SKM-1 treated with dmso at 0.1 percent for 144 hours (cell line): ENCODE results near the gene SPTBN4.
"Not testable (repeated sequence)": the region's sequence is repeated elsewhere in the genome, so short reads cannot be mapped to it uniquely, and the experiment has no call there.

Experiments
- DNase-seq: peaks from one replicate; lab custom pipeline; 2025; ENCODE audit not compliant: unreplicated experiment; lab: John Stamatoyannopoulos, UW

The SPTBN4 gene

DNA sequence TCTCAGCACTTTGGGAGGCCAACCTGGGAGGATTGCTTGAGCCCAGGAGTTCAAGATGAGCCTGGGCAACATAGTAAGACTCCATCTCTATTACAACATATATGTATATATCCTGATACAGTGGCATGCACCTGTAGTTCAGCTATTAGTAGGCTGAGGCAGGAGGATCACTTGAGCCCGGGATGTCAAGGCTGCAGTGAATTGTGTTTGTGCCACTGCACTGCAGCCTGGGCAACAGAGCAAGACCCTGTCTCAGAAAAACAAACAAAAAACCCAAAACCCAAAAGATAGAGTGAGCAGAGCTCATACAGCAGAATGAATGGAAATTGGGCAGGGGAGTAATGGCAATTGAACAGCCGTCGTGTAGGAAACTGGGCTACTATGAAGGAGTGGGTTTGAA lies 92.6 kb downstream of the SPTBN4 start:
- no peak for DNase-seq

DNA sequence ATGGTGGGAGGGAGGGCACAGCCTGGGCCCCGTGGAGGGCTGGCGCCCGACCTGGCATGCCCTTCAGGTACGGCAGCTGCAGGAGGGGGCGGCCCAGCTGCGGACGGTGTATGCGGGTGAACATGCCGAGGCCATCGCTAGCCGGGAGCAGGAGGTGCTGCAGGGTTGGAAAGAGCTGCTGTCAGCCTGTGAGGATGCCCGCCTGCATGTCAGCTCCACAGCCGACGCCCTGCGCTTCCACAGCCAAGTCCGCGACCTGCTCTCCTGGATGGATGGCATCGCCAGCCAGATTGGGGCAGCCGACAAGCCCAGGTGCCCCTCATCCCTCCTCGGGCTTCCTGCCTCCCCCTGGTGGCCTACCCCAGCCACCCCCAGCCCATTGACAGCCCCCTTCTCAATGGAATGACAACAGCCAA lies 93.3 kb downstream of the SPTBN4 start:
- no peak for DNase-seq

DNA sequence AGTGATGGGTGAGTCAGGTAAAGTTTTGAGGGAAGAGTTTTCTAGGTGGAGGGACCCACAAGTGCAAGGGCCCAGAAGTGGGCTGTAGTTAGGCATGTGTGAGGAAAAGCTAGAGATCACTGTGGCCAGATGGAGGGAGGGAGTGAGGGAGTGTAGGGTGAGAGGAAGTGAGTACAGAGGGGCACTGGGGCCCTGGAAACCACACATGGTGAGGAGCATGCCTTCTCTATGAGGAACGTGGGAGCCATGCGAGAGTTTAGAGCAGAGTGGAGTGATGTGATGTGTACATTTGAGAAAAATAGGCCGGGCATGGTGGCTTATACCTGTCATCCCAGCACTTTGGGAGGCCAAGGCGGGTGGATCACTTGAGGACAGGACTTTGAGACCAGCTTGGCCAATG lies 95.1 kb downstream of the SPTBN4 start:
- no peak for DNase-seq

DNA sequence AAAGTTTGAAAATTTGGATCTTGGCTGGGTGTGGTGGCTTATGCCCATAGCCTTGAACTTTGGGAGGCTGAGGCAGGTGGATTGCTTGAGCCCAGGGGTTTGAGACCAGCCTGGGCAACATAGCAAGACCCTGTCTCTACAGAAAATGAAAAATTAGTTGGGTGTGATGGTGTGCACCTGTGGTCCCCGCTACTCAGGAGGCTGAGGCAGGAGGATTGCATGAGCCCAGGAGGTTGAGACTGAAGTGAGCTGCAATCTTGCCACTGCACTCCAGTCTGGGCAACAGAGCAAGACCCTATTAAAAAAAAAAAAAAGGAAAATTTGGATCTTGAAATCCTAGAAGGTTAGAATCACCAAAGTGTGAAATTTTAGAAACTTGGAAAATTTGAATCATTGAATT lies 97.7 kb downstream of the SPTBN4 start:
- not testable (repeated sequence) for DNase-seq

DNA sequence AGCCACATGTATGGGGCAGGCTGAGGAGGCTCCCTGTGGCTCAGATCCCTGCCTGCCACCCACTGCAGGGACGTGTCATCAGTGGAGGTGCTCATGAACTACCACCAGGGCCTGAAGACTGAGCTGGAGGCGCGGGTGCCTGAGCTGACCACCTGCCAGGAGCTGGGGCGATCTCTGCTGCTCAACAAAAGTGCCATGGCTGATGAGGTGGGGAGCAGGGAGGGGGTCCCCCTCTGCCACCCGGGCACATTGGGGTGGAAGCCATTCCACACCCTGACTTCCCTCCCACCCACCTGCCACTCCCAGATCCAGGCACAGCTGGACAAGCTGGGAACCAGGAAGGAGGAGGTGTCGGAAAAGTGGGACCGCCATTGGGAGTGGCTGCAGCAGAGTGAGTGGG lies 98.6 kb downstream of the SPTBN4 start:
- DNase-seq = no peak

DNA sequence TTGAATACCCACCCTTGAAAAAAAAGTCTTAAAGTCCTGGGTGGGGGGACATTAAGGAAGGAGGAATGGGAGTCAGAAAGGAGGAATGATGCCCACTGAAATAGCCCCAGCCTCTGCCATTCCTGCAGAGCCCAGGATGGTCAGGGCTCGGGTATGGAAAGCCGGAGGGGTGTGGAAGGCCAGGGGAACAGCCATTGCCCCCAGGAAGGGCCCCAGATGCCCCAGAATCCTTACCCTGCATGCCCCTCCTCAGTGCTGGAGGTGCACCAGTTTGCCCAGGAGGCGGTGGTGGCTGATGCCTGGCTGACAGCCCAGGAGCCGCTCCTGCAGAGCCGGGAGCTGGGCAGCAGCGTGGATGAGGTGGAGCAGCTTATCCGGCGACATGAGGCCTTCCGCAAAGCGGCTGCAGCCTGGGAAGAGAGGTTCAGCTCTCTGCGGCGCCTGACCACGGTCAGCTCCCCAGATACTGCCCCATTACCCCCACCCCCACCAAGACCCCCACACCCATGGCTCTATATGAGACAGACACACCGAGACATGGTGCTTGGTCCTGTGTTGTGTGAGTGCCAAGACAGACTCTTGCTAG lies 99.2 kb downstream of the SPTBN4 start:
- no peak for DNase-seq

DNA sequence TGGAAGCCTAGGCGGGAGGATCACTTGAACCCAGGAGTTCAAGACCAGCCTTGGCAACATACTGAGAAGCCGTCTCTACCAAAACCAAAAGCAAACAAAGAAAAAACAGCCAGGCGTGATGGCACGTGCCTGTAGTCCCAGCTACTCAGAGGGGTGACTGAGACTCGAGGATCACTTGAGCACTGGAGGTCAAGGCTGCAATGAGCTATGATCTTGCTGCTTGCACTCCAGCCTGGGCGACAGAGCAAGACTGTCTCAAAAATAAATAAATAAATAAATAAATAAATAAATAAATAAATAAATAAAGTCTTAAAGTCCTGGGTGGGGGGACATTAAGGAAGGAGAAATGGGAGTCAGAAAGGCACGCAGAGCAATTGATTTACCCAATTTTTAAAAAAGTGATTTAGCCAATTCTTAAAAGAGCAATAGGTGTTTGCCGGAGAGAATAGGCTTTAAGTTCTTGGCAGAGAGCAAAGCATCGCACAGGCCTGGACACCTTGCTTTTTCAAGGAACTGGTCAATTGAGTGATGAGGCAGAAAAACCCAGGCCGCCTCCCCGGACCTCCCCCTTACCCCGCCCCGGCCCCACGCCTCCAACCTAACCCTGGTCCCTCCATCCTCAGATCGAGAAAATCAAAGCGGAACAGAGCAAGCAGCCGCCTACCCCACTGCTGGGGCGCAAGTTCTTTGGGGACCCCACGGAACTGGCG lies 100.4 kb downstream of the SPTBN4 start:
- no peak for DNase-seq

DNA sequence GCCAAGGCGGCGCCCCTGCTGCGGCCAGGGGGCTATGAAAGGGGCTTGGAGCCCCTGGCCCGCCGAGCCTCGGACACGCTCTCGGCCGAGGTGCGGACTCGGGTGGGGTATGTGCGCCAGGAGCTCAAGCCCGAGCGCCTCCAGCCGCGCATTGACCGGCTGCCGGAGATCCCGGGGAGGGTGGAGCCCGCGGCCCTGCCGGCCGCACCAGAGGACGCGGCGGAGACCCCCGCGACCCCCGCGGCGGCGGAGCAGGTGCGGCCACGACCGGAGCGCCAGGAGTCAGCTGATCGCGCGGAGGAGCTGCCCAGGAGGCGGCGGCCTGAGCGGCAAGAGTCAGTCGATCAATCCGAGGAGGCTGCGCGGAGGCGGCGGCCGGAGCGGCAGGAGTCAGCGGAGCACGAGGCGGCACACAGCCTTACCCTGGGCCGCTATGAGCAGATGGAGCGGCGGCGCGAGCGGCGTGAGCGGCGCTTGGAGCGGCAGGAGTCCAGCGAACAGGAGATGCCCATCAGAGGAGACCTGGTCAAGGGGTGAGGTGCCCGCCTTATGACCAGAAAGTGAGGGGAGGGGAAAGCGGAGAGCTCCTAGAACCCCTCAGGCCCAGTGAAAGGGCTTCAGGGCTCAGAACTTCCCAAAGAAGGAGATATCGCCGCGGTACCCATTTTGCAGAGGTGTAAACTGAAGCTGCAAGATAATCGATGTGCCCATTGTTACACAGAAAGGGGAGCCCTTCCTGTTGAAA lies 101.1 kb downstream of the SPTBN4 start:
- no peak for DNase-seq

DNA sequence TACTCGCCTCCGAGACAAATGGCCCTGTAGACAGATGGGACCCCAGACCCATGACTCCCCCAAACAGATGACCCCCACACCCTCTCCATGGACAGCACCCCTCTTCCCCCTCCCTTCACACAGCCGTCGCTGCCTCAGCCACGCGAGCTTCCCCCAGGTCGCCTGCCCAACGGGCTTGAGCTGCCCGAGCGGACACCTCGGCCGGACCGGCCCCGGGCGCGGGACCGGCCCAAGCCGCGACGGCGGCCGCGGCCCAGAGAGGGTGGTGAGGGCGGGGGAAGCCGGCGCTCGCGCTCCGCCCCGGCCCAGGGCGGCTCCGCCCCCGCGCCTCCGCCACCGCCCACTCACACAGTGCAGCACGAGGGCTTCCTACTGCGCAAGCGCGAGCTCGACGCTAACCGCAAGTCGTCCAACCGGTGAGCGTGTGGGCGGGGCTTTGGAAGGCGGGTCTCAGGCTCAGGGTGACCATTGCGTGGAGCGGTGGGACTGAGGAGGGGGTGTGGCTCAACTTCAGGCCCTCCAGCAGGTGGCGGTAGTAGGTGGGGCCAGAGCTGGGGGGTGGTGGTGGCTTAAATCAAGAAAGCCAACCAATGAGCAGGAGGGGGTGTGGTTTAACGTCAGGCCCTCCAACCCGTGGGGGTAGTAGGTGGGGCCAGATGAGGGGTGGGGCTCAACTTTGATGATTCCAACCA lies 103.7 kb downstream of the SPTBN4 start:
- DNase-seq = peak; percentile 98

DNA sequence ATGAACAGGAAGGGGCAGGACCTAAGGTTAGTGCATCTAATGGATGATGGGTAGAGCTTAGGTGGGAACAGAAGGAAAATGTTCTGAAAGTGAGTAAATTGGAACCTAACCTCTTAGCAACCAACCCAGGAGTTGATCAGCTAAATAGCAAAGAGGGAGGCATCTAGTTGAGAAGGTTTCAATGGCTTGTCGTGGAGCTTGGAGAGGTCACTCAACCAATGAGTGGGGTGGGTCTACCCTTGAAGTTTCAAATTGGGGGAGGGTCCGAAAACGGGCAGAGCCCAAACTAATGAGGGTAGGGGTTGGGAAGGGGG lies 104.2 kb downstream of the SPTBN4 start:
- DNase-seq = no peak

DNA sequence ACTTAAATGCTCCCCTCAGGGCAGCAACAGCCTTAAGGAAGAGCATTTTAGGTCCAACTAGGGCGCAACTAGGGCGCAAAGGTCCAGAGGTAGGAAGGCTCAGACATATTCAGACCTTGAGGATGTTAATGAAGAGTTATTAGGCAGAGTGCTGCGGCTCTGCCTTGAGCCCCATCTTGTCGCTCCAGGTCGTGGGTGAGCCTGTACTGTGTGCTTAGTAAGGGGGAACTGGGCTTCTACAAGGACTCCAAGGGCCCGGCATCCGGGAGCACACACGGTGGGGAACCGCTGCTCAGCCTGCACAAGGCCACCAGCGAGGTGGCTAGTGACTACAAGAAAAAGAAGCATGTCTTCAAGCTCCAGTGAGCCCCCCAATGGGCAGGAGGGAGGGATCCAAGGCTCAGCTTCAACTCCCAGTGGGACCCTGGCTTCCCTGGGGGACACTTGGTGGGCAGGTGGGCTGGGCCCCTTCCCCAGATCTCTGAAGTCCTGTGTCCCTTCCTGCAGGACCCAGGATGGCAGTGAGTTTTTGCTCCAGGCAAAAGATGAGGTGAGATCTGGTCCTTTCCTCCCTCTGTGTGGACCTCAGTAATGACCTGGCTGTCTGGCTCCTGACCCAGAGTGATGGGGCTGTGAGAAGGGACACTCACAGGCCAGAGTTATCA lies 105.2 kb downstream of the SPTBN4 start:
- no peak for DNase-seq

DNA sequence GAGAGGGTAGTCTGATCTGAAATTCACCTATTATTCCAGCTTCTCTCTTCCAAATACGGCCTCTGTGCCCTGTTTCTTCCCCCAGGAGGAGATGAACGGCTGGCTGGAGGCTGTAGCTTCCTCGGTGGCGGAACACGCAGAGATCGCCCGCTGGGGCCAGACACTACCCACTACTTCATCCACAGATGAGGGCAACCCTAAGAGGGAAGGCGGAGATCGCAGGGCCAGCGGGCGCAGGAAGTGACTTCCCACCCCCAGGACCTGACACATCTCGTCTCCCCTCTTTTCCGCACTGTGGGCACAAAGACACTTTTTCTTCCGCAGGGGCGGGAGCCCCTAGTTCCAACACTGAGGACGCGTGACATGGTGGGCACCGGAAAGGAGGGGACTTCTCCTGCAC lies 108.5 kb downstream of the SPTBN4 start:
- DNase-seq = no peak

DNA sequence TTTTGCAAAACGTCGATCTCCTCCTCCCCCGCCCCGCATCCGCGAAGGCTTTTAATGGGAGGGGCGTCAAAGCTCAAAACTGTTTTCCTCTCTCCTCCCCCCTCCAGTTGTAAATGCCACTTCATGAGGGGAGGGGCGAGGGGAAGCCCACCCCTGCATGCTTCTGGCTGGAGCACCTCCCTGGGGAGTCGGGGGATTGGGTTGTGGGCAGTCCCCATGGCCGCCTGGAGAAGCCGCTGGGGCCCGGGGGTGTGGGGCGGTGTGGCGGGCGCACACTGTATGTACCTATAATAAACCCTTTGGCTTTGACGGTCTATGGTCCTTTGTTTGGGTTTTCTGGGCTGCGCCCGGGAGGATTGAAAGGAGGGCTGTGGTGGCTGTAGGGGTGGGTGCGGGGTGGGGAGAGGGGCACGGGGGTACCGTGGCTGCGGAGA lies 109.4 kb downstream of the SPTBN4 start:
- DNase-seq = no peak

DNA sequence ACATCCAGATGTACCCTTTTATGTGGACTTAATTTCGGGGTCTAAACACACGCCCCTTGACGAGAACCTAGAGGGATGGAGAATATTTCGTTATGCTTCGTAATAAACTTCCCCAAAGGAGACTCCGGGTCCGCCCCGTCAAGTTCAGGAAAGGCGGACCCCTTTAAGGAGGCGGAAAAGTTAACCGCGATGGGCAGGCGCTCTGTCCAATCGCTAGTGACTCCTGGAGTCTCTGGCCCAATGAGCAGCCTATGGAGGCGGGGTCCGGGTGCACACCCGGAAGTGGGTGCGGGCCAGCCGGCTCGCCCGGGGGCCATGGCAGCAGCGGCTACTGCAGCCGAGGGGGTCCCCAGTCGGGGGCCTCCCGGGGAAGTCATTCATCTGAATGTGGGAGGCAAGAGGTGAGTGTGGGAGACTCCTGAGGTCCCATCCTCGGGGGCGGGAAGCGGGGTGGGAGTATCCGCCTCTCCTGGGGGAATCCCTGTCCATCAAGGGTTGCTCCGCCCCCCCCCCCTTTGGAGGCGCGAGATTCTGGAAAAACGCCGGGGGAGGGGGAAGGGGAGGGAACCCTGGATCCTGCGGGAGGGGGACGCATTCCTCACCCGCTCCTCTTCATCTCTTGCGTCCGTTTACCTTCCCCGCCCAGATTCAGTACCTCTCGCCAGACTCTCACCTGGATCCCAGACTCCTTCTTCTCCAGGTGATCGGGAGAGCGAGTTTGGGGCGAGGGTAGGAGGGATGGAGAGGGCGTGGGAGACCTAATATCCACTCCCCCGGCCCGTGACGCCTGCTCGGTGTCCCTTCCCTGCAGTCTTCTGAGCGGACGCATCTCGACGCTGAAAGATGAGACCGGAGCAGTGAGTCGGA lies 110.0 kb downstream of the SPTBN4 start, which contains the start of gene SHKBP1:
Gene SHKBP1, plus strand, starts transcription at position 289 of the 867 bp plus-strand sequence. Its CDS starts 27 bp downstream, at position 316.
- peak; percentile 94 for DNase-seq

DNA sequence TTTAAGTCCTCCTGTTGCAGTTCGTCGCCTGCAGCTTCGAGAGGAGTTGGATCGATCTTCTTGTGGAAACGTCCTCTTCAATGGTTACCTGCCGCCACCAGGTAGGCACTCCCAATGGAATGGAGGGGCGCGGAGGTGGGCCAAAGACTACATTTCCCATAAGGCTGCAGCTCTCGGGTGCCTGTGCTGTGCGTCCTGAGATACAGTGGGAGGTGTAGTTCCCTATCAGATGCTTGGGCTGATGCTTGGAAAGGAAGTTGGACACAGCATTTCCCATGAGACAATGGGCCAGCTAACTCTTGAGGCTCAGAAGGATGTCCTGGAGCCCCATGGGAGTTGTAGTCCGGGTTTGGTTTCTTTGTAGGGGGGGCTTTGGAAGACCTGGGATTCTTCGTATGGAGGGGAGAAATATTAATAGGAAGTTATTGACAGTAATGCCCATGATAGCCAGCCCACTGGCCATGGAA lies 111.7 kb downstream of the SPTBN4 start:
- peak; percentile 74 for DNase-seq

DNA sequence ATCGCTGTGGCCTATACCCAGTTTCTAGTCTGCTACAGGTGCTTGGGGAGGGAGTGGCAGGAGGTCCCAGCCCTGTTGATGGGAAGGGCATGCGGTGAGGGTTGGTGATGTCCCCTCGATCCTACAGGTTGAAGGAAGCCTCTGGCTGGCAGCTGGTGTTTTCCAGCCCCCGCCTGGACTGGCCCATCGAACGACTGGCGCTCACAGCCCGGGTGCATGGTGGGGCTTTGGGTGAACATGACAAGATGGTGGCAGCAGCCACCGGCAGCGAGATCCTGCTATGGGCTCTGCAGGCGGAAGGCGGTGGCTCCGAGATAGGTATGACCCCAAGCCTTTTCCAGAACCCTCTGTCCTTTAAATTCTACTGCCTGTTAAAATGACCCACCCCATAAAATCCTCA lies 113.8 kb downstream of the SPTBN4 start:
- DNase-seq = no peak

DNA sequence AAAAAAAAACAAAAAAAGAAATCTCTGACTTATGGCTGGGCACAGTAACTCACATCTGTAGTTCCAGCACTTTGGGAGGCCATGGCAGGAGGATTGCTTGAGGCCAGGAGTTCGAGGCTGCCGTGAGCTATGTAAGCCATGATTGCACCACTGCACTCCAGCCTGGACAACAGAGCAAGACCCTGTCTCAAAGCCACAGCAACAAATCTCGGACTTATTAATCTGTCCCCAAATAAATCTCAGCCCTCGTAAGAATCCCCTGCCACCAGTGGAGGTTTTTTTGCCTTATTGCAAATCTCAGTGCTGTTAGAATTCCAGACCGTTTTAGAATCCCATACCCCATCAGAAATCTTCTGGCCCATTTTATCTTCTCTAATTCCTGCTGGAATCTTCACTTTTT lies 114.7 kb downstream of the SPTBN4 start:
- DNase-seq = no peak

DNA sequence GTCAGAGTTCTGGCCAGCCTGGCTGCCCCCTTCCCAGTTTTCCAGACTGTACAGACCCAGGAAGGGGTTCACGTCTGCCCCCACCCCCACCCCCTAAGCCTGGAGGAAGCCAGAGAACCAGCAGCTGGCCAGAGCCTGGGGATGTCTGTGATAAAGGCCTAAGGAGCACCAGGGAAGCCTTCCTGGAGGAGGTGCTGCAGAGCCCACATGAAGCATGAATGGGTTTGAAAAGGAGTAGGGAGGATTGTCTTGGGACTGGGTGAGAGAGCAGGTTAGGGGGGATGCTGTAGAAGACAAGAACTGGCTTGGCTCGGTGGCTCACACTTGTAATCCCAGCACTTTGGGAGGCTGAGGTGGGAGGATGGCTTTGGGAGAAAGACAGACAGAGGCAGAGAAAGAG lies 115.7 kb downstream of the SPTBN4 start:
- DNase-seq = no peak

DNA sequence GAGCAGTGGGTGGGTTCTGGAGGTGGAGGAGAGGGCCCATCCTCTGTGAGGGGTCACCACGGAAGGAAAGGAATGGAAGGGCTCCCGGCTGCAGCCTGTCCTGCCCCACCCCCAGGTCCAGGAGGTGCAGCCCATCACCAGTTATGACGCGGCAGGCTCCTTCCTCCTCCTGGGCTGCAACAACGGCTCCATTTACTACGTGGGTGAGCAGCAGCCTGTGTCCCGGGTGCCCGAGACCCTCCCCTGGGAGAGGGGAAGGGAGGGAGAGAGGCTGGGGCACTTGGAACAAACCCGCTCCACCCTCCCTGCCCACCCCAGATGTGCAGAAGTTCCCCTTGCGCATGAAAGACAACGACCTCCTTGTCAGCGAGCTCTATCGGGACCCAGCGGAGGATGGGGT lies 116.5 kb downstream of the SPTBN4 start:
- DNase-seq = no peak

DNA sequence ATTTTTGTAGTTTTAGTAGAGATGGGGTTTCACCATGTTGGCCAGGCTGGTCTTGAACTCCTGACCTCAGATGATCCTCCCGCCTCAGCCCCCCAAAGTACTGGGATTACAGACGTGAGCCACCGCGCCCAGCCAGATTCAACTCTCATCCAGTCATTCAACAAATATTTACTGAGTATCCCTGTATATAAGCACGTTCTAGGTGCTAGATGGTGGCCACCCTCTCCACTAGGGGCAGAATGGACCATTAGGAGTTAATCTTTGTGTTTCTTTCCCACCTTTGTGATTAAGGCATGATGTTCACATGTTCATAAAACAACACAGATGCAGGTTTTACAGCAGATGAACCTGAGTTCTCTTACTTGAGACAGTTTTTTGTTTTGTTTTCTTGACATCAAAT lies 117.2 kb downstream of the SPTBN4 start:
- no peak for DNase-seq
